ENCODE results near the gene C1QTNF12.

C1QTNF12 gene, protein sequence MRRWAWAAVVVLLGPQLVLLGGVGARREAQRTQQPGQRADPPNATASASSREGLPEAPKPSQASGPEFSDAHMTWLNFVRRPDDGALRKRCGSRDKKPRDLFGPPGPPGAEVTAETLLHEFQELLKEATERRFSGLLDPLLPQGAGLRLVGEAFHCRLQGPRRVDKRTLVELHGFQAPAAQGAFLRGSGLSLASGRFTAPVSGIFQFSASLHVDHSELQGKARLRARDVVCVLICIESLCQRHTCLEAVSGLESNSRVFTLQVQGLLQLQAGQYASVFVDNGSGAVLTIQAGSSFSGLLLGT

DNA sequence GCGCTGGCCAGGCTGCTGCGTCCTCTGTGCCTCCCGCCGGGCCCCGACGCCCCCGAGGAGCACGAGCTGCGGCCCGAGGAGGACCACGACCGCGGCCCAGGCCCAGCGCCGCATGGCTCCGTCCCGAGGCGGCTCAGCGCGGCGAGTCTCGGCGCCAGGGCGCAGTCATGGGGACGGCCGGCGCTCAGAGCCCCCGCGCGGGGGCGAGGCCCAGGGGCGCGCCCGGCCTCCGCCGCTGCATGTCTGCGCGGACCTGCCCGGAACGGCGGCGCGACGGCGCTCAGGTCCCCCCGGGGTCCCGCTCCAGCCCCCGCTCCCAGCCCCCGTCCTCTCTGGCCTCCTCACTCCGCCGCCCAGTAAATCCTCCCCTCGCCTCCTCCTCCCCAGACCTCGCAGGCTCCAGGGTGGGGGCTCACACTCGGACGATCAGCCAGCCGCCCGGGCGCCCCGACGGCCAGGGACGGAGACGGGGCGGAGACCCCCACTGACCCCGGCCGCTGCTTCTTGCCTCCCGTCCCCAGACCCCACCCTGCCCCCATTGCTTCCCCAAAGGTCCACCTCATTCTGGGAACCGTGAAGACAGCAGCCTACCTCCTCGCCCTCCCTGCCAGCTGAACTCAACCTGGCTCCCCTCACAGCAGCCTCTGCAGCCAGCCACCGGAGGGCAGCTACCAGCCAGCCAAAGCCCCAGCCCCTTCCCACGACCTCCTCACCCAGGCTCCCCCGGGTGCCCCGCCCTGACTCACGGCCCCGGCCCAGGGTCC lies at the start of gene C1QTNF12:
TSS of gene C1QTNF12 (minus strand) at position 146 of the 764 bp plus-strand sequence. CDS start at position 114, 32 bp downstream.
- no peak for DNase-seq (ENCODE audit: low read depth in 2 of 2)

DNA sequence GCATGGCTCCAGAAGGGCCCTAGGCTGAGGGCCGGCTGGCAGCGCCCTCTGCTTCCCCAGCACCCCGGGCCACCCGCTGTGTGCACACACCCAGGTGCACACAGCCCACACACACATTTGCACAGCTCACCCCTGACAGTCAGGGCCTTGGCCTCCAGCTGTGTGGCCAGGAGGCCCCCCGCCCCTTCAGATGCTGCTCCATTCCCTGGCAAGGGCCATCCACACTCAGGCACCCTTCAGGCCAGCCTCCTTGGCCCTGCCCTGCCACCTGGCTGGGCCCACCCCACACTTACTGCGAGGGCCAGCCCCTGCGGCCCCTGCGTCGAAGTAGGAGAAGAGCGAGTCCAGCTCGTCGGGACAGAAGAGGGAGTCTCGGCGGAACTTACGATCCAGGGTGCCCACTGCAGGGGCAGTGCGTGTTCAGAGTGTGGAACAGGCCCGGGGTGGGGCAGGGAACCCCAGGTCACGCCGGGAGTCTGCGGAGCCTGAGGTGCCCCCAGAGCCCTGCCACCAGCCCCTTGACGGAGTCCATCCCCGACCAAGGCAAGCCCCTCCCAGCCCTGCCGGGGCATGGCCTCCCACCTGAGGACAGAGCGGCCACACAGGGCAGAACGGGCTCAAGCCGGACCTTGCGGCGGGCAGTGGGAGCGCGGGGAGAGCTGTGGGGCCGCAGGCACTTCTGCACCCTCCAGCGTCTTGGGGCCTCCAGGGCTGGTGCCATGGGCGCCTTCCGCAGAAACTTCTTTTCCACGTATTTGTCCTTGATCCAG lies 48.8 kb upstream of the C1QTNF12 start:
- no peak for DNase-seq (ENCODE audit: low read depth in 2 of 2)

DNA sequence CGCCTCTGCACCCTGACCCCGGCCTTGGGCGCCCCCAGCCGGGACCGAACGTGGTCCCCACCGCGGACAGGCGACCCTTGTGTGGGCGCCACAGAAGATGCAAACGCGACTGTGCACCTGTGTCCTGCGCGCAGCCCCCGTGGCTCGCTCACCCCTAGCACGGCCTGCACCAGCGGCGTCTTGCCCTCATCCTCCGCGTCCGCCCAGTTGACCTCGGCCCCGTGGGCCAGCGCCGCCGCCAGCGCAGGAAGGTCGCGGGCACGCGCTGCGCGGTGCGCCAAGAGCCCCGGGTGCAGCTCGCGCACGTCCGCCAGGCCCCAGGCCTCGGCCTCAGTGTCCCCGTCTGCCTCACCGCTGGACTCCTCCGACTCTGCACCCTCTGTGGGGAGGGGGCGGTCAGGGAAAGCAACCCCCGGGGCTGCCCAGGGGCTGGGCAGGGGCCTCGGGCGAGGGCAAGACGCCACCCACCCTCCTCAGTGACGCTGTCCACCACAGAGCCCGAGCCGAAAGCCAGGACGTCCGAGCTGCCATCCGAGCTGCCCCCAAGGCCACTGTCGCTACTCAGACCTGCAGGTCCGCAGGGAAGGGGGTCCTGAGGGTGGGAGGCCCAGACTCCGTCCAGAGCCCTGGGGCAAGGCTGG lies 47.8 kb upstream of the C1QTNF12 start:
- no peak for DNase-seq (ENCODE audit: low read depth in 2 of 2)

DNA sequence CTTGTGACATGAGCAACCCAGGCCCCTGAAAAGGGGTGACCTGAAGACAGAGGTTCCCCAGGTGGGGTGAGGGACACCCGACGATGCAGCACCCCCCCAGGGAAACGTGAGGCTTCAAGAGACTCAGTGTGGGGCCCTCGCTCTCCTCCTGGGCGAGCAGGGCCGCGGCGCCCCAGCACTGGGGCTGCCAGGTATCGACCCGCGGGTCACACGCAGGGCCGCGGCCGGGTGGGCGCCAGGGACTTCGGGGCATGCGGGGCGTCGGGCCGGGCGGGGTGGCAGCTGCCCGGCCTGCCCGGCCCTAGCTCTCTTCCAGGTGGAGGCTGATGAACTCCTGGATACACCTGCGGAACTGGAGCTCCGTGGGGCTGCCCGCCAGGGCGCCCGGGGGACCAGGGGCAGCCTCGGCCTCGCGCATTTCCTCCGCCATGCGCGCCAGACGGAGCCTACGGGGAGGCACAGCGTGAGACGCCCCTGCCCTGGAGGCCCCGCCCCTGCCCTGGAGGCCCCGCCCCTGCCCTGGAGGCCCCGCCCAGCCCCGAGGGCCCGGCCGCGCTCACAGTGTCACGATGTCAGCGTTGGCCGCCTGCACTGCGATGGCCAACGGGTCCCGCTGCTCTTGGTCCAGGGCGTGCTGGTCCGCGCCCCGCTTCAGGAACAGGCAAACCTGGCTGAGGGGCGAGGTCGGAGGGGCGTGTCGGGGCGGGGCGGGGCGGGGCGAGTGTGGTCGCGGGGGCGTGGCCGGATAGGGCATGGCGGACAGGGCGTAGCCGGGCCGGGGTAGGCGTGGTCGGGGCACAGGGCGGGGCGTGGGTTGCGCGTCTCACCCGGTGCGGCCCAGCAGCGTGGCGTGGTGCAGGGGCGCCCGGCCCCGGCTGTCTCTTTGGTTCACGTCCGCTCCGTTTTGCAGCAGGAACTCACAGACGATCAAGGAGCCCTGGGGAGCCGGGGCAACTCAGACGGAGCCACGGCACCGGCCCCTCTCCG lies 47.0 kb upstream of the C1QTNF12 start:
- DNase-seq (ENCODE audit: low read depth in 2 of 2) = no peak

DNA sequence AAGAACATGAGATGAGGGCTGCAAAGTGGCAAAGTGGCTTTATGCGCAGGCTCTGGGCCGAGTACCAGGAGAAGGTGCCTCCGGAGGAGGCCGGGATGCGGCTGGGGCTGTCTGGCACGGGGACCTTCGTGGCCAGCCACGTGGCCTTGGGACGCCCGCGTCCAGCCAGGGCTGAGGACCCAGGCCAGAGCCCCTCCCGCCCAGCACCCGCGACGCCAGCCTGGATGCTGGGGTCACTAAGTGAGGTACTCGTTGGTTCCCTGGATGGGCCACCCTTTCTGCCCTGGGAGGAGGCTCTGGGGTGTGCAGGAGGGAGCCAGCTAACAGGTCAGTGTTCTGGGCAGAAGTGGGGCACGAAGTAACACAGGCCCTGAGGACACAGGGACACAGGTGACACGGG lies 46.3 kb upstream of the C1QTNF12 start:
- DNase-seq (ENCODE audit: low read depth in 2 of 2) = no peak

DNA sequence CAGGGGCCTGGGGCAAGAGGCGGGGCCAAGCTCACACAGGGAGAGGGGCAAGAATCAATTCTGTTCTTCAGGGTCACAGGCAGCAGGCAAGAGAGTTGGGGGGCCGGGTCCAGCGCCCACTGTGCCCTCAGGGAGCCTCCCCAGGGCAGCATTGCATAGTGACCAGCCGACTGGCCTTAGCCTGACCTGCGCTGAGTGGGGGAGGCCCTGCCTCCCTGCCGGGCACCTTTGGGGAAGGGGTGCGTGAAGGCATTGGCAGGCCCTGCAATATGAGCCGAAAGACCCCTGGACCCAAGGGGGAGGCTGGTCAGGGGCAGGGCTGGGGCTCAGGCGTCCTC lies 45.9 kb upstream of the C1QTNF12 start:
- no peak for DNase-seq (ENCODE audit: low read depth in 2 of 2)

DNA sequence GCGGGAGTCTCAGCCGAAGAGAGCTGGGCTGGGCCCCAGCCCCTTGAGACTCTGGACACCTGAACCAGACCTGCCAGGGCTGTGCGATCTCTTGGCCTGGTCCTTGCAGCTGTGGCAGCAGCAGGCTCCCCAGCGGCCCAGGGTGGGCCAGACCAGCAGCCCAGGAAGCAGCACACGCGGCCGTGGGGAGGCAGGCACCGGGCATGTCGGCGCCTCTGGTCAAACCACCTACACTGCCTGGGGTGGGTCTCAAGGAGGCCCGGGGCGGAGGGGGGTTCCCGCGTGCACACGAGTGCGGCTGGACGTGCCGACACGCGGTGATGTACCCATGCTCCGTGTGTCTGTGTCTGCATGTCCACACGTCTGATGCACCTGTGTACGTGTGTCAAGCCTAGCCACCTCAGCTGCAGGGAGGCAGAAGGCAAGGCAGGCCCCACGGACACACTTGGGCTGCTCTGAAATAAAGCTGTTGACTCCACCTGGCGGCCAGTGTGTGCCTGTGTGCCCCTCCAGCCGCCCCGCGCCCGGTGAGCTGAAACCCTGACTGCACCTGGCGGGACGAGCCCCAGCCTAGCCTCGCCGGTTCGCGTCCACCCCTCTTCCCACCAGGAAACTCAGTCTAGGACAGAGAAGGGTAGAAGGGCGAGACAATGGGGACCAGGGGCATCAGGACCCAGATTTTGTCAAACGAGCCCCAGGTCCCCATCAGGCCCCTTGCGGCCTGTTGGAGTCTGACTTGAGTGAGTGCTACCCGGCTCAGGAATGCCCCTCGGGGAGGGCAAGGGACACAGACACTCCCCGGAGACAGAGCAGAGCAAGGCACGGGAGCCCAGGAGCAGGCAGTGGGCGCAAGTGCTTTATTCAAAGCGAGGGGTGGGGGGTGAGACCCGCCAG lies 45.3 kb upstream of the C1QTNF12 start:
- DNase-seq (ENCODE audit: low read depth in 2 of 2) = peak in 1 of 2 donors; percentile 34

DNA sequence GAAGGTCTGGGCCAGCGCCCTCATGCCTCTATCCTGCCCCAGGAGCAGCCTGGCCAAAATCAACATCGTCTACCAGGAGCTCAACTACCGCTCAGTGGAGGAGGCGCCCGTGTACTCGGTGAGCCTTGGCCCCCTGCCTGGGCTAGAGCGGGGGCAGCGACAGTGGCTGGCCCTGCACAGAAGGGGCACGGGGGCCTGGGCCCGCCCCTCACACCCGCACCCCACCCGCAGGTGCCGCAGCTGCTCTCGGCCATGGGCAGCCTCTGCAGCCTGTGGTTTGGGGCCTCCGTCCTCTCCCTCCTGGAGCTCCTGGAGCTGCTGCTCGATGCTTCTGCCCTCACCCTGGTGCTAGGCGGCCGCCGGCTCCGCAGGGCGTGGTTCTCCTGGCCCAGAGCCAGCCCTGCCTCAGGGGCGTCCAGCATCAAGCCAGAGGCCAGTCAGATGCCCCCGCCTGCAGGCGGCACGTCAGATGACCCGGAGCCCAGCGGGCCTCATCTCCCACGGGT lies 44.6 kb upstream of the C1QTNF12 start:
- no peak for DNase-seq (ENCODE audit: low read depth in 2 of 2)

DNA sequence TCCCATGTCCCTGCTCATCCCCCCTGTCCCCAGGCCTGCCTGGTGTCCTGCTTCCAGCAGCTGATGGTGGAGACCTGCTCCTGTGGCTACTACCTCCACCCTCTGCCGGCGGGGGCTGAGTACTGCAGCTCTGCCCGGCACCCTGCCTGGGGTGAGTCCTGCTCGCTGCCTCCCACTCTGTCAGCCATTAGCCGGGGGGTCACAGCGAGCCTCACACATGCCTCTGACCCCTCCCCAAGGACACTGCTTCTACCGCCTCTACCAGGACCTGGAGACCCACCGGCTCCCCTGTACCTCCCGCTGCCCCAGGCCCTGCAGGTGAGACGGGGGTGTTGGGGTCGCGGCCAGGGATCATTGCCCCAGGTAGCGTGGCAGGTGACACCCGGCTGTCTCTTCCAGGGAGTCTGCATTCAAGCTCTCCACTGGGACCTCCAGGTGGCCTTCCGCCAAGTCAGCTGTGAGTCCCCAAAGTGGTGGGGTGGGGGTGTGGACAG lies 43.8 kb upstream of the C1QTNF12 start:
- DNase-seq (ENCODE audit: low read depth in 2 of 2) = peak; percentile 36 to 58

DNA sequence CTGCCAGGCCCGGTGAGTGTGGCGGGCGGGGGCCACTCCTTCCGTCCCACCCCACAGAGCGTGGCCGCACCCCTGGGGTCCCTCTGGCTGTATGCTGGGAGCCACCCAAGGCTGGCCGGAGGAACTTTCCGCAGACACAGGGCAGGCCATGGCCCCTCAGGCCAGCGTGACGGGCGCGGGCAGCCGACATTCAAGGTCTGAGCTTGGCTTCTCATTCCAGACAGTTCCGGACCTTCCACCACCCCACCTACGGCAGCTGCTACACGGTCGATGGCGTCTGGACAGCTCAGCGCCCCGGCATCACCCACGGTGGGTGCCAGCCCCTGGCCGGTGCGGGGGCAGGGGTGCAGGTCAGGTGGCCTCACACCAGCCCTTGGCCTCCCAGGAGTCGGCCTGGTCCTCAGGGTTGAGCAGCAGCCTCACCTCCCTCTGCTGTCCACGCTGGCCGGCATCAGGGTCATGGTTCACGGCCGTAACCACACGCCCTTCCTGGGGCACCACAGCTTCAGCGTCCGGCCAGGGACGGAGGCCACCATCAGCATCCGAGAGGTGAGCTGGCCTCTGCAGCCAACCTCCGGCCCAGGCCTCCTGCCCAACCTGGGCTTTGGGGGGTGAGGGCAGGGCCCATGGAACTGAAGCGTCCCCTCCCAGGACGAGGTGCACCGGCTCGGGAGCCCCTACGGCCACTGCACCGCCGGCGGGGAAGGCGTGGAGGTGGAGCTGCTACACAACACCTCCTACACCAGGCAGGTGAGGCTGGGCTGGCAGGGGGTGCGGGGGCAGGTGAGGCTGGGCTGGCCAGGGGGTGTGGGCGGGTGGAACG lies 41.0 kb upstream of the C1QTNF12 start:
- DNase-seq (ENCODE audit: low read depth in 2 of 2) = no peak

DNA sequence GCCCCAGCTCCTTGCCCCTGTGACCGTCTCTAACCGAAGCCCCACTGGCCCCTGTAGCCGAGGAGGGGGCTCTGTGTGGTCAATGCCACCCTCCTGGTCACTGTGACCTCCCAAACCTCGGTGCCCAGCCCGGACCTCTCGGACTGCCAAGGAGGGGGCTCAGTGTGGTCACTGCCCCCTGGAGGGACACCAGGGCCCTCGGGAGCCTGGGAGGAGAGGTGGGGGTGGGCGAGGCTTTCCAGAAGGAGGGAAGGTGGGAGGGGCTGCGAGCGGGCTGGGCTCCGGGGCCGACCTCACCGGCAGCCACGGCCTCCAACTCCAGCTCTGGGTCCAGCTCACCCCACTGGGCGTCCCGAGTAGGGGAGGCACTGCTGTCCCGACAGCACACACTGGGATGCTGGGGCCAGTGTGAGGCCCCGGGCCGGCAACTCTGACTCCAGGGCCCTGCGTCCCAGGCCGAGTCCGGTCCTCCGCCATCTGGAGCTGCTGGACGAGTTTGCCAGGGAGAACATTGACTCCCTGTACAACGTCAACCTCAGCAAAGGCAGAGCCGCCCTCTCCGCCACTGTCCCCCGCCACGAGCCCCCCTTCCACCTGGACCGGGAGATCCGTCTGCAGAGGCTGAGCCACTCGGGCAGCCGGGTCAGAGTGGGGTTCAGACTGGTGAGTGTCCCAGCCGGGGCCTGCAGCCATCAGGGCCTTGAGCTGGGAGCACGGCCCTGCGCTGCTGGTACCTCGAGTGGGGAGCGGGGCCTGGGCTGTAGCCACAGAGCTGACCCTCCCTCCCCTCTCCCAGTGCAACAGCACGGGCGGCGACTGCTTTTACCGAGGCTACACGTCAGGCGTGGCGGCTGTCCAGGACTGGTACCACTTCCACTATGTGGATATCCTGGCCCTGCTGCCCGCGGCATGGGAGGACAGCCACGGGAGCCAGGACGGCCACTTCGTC lies 40.1 kb upstream of the C1QTNF12 start:
- no peak for DNase-seq (ENCODE audit: low read depth in 2 of 2)

DNA sequence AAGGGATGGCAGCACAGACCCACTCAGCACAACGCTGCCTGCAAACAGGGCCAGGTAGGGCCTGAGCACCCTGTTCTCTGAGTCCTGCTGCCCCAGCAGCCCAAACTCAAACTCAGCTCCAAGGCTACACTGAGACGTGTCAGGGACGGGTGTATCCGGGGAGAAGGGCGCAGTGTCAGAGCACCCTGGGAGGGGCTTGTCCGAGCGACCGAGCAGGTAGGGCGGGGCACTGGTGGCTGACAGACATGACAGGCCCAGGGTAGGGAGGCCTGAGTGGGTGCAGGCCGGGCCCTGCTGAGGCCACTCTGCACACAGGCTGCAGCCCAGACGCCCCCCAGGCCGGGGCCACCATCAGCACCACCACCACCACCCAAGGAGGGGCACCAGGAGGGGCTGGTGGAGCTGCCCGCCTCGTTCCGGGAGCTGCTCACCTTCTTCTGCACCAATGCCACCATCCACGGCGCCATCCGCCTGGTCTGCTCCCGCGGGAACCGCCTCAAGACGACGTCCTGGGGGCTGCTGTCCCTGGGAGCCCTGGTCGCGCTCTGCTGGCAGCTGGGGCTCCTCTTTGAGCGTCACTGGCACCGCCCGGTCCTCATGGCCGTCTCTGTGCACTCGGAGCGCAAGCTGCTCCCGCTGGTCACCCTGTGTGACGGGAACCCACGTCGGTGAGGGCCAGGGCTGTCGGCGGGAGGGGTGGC lies 39.2 kb upstream of the C1QTNF12 start:
- no peak for DNase-seq (ENCODE audit: low read depth in 2 of 2)

DNA sequence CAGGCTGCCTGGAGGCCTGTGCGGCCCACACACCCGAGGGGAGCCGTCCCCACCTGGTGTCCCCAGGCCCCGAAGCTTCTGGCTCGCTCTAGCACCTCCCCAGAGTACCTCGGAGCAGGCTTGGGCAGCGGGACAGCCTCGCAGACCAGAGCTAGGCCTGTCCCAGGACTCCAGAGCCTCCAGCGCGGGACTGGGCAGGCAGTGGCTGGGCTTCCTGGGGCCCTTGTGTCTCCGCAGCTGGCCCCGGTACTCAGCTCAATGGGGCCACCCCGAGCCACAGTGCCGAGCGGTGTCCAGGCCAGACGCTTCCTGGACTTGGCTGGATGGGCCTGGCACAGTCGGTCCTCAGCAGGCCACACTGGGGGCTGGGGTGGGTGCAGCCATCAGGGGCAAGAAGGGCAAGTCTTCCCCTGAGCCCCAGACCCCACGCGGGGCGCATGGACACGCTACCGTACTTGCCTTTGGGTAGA lies 38.6 kb upstream of the C1QTNF12 start:
- no peak for DNase-seq (ENCODE audit: low read depth in 2 of 2)

DNA sequence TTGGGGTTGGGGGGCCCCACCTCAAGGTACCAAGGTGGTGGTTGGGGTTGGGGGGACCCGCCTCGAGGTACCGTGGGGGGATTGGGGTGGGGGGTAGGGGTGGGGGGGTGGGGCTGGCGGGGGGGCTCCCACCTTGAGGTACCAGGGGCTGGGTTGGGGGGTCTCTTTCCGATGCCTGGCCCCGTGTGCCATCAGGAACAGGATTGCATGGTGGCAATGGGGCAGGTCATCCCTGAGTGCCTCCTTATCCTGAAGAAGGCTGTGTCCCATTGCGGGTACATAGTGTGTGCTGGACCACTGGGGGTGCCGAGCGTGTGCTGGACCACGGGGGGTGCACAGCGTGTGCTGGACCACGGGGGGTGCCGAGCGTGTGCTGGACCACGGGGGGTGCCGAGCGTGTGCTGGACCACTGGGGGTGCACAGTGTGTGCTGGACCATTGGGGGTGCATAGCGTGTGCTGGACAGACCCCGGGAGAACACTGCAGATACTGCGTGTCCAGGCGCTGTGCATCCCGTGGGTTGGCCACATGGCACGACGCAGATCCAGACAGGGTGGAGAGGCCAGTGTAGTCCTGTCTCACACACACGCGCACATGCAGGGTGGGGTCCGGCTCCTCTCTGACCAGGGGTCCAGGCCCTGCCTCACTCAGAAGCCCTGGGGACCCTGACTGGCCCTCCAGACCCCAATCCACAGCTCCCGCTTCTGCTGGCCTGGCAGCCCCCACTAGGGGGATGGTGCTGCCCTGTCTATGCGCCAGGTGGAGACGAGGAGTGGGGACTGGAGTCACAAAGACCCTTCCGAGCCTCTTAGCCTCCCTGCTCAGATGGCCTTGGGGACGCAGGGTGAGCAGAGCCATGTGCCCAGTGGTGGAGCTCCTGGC lies 37.9 kb upstream of the C1QTNF12 start:
- no peak for DNase-seq (ENCODE audit: low read depth in 2 of 2)

DNA sequence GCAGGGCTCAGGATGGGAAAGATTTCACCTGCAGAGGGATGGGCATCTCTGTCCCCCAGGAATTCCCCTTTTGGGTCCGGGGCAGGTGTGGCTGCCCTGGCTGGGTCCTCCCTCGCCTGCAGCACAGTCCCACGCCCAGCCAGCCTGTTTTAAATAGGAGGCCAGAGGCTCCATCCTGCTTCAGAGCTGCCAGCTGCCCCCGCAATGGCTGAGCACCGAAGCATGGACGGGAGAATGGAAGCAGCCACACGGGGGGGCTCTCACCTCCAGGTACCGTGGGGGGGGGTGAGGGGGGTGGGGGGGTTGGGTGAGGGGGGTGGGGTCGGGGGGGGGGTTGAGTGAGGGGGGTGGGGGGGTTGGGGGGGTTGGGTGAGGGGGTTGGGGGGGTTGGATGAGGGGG lies 37.3 kb upstream of the C1QTNF12 start:
- DNase-seq (ENCODE audit: low read depth in 2 of 2) = no peak

DNA sequence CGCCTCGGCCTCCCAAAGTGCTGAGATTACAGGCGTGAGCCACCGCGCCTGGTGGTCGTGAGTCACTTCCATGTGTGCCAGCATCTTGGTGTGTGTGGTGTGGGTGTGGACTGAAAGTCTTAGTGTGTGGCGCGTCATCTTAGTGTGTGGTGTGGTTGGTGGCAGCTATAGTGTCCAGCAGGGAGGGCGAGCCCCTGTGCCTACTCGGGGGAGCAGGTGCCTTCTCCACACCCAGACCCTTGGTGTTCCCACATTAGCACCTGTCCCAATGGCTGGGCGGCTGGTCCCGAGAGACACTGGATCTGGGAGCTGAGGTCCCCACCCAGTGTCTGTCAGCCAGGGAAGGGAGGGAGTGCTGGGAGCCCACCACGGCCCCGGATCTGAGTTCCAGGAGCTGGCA lies 36.5 kb upstream of the C1QTNF12 start:
- DNase-seq (ENCODE audit: low read depth in 2 of 2) = no peak
